PC-9 (cell line): ENCODE measurements around the gene TMEM253. TPM values are rescaled to one million over a fixed set of nuclear protein-coding genes. Genes with fewer than 3 reads are reported as not detected.

ENCODE experiments used
- BruUV-seq: library from RNA; stranded (reverse); fragments of 400-500 nt; replicated peaks from 2 replicates; lab custom pipeline; 2021; lab: Mats Ljungman, UMichigan
- CTCF ChIA-PET: fragments of 300-600 bp; sonication (Branson Sonifier 250); formaldehyde crosslinking; loops from one replicate; lab custom pipeline; 2022; ENCODE audit warnings: antibody characterized with exemption; lab: Charles Lee
- POLR2A ChIA-PET: fragments of 300-600 bp; sonication (Branson Sonifier 250); formaldehyde crosslinking; loops from one replicate; lab custom pipeline; 2022; ENCODE audit warnings: antibody characterized with exemption; ENCODE audit not compliant: unreplicated experiment; lab: Charles Lee
- DNase-seq, 2 experiments: peaks; one replicate each; pipeline versions ENCODE4 v3.0.0 to v3.0.0-alpha.2; 2015 to 2022; ENCODE audit warnings: mixed read lengths in 1 of 2
- H2AFZ ChIP-seq: fragments of 200-600 bp; sonication (generic); 2 replicates; pipeline ENCODE4 v1.8.1; 2017; ENCODE audit warnings: antibody characterized with exemption
- H3F3A ChIP-seq: fragments of 200-600 bp; sonication (generic); 2 replicates; pipeline ENCODE4 v1.8.1; 2017; ENCODE audit warnings: antibody characterized with exemption, mild to moderate bottlenecking, low read depth; ENCODE audit not compliant: insufficient read depth
- H3K27ac ChIP-seq: fragments of 200-600 bp; sonication (generic); 2 replicates; pipeline ENCODE4 v1.6.1; 2016; ENCODE audit warnings: mixed run types
- H3K27me3 ChIP-seq: fragments of 200-600 bp; sonication (generic); 2 replicates; pipeline ENCODE4 v1.6.1; 2016; ENCODE audit warnings: low read depth, mixed run types; ENCODE audit not compliant: insufficient read depth
- H3K36me3 ChIP-seq: fragments of 200-600 bp; sonication (generic); 2 replicates; pipeline ENCODE4 v1.6.1; 2016; ENCODE audit warnings: low read depth, mixed run types
- H3K4me1 ChIP-seq: fragments of 200-600 bp; sonication (generic); replicated peaks from 2 replicates; pipeline ENCODE4 v1.6.1; 2016; ENCODE audit warnings: mixed run types; ENCODE audit not compliant: insufficient read depth
- H3K4me2 ChIP-seq: fragments of 200-600 bp; sonication (generic); 2 replicates; pipeline ENCODE4 v1.6.1; 2017; ENCODE audit warnings: mixed run types
- H3K4me3 ChIP-seq: fragments of 200-600 bp; sonication (generic); 2 replicates; pipeline ENCODE4 v1.6.1; 2016; ENCODE audit warnings: mixed run types
- H3K79me2 ChIP-seq: fragments of 200-600 bp; sonication (generic); 2 replicates; pipeline ENCODE4 v1.6.1; 2017; ENCODE audit warnings: low read depth, mixed run types
- H3K9me2 ChIP-seq: fragments of 200-600 bp; sonication (generic); 2 replicates; pipeline ENCODE4 v1.8.1; 2017; ENCODE audit warnings: mild to moderate bottlenecking; ENCODE audit not compliant: insufficient read depth
- H3K9me3 ChIP-seq: fragments of 200-600 bp; sonication (generic); 2 replicates; pipeline ENCODE4 v1.8.1; 2016; ENCODE audit warnings: low read depth; ENCODE audit not compliant: insufficient read depth
- H4K20me1 ChIP-seq: fragments of 200-600 bp; sonication (generic); 2 replicates; pipeline ENCODE4 v1.8.1; 2017; ENCODE audit not compliant: insufficient read depth
- CTCF ChIP-seq: fragments of 200-600 bp; sonication (generic); conservative IDR thresholded peaks from 2 replicates; pipeline ENCODE4 v1.6.1; 2017; ENCODE audit warnings: mixed run types, antibody characterized with exemption, mild to moderate bottlenecking, moderate library complexity
- EZH2 ChIP-seq: fragments of 200-600 bp; sonication (generic); IDR thresholded peaks from 2 replicates; pipeline ENCODE4 v1.8.0; 2017; ENCODE audit warnings: antibody characterized with exemption, low read depth
- intact Hi-C: fragments of 100-400 bp; cut with micrococcal nuclease; formaldehyde crosslinking; loops from one replicate; pipeline ENCODE4 v1.10.0; 2022; ENCODE audit not compliant: unreplicated experiment
- total RNA-seq: library from RNA; stranded (reverse); gene quantifications from 2 replicates; pipeline ENCODE4 v1.2.3, GENCODE V29; 2021

TMEM253 gene
- total RNA-seq, 1 experiment from 2014 or later, result 1.4 TPM

GRCh38 chr14:21109377-21110138, 8.7 kb downstream of the TMEM253 start:
- peaks cover 25% of the 10 kb centered on the region for H3K4me1 ChIP-seq
- H3F3A ChIP-seq, result peaks cover 10% of the 10 kb centered on the region

GRCh38 chr14:21112255-21112654, 11.4 kb downstream of the TMEM253 start:
- H3K79me2 ChIP-seq, result no peaks in the 10 kb centered on the region
- BruUV-seq, result no TSS peak
- CTCF ChIA-PET, result no interaction called here
- H3K27ac ChIP-seq, result no peak overlapping the region
- no peaks in the 10 kb centered on the region for H4K20me1 ChIP-seq
- H3F3A ChIP-seq, result no peaks in the 10 kb centered on the region
- no peak overlapping the region for H2AFZ ChIP-seq
- no peaks in the 10 kb centered on the region for H3K9me2 ChIP-seq
- peaks cover 2% of the 10 kb centered on the region; the same call in 1 of the 2 replicates for H3K4me1 ChIP-seq
- POLR2A ChIA-PET, result no interaction called here
- no peaks in the 10 kb centered on the region for H3K9me3 ChIP-seq
- intact Hi-C loops, result no loop called here
- H3K36me3 ChIP-seq, result no peaks in the 10 kb centered on the region
- DNase-seq, result no peak
- no peak overlapping the region for H3K4me2 ChIP-seq
- no peak overlapping the region for H3K4me3 ChIP-seq
- no peaks in the 10 kb centered on the region for H3K27me3 ChIP-seq
- TF ChIP-seq EZH2, result no peak
- no peak for TF ChIP-seq CTCF

More at GRCh38 chr14:21109377-21110138, 8.7 kb downstream of the TMEM253 start:
- DNase-seq, result peak in 1 of 2 experiments; percentile 44
- no peak overlapping the region for H3K4me3 ChIP-seq
- H4K20me1 ChIP-seq, result no peaks in the 10 kb centered on the region
- H3K9me3 ChIP-seq, result no peaks in the 10 kb centered on the region
- no TSS peak for BruUV-seq
- H3K27me3 ChIP-seq, result no peaks in the 10 kb centered on the region
- TF ChIP-seq CTCF (no peak), EZH2 (no peak)
- H3K27ac ChIP-seq, result no peak overlapping the region
- ChIA-PET POLR2A (interaction anchor here (0.6 kb wide), 1 partner anchor 61 kb away, joined by 4 read pairs; no protein-coding TSS in a partner anchor), CTCF (no interaction called here)
- no peak overlapping the region for H3K4me2 ChIP-seq
- no peaks in the 10 kb centered on the region for H3K79me2 ChIP-seq
- no peak overlapping the region for H2AFZ ChIP-seq
- intact Hi-C loops, result loop anchor here (10.0 kb wide), 1 partner anchor 135 kb away; no protein-coding TSS in a partner anchor
- H3K9me2 ChIP-seq, result no peaks in the 10 kb centered on the region
- H3K36me3 ChIP-seq, result no peaks in the 10 kb centered on the region

- Histone ChIP-seq H3K36me3 (no peaks in the 10 kb centered on the region), H3K4me3 (no peak overlapping the region), H3F3A (no peaks in the 10 kb centered on the region), H2AFZ (no peak overlapping the region), H3K4me2 (no peak overlapping the region), H3K27ac (no peak overlapping the region), H3K79me2 (no peaks in the 10 kb centered on the region), H4K20me1 (no peaks in the 10 kb centered on the region), H3K27me3 (no peaks in the 10 kb centered on the region), H3K9me3 (no peaks in the 10 kb centered on the region), H3K4me1 (no peaks in the 10 kb centered on the region), H3K9me2 (no peaks in the 10 kb centered on the region)
- TF ChIP-seq CTCF (no peak), EZH2 (no peak)
- intact Hi-C loops, result no loop called here
- ChIA-PET POLR2A (no interaction called here), CTCF (no interaction called here)
- no peak for DNase-seq
- no TSS peak for BruUV-seq
These were observed 12.5 kb downstream of the TMEM253 start for GRCh38 chr14:21113369-21113768.
